Measurements from ENCODE around the gene WNT5B. TPM values are rescaled to one million over a fixed set of nuclear protein-coding genes. Genes with fewer than 3 reads are reported as not detected.

Gene WNT5B
- total RNA-seq, 1 donor: 59.0 TPM

GRCh38 chr12:1622406-1622805, 6.6 kb upstream of the WNT5B start:
- Histone ChIP-seq H3K4me3 (ENCODE audit: insufficient read depth, low read length) (no peak overlapping the region), H3K27me3 (ENCODE audit: insufficient read depth, low read length) (no peaks in the 10 kb centered on the region), H3K36me3 (ENCODE audit: insufficient read depth, low read length) (peaks cover 7% of the 10 kb centered on the region), H3K27ac (ENCODE audit: low read depth, low read length) (no peak overlapping the region), H3K79me2 (ENCODE audit: insufficient read depth, low read length) (peaks cover 70% of the 10 kb centered on the region), H3K9me3 (ENCODE audit: low read depth, low read length) (no peaks in the 10 kb centered on the region), H2AFZ (ENCODE audit: low read length) (no peak overlapping the region), H4K20me1 (ENCODE audit: insufficient read depth, low read length) (peaks cover 26% of the 10 kb centered on the region), H3K4me2 (ENCODE audit: insufficient read depth, low read length) (no peak overlapping the region), H3K4me1 (ENCODE audit: insufficient read depth, low read length) (peaks cover 31% of the 10 kb centered on the region)
- TF ChIP-seq, protein P1, sequence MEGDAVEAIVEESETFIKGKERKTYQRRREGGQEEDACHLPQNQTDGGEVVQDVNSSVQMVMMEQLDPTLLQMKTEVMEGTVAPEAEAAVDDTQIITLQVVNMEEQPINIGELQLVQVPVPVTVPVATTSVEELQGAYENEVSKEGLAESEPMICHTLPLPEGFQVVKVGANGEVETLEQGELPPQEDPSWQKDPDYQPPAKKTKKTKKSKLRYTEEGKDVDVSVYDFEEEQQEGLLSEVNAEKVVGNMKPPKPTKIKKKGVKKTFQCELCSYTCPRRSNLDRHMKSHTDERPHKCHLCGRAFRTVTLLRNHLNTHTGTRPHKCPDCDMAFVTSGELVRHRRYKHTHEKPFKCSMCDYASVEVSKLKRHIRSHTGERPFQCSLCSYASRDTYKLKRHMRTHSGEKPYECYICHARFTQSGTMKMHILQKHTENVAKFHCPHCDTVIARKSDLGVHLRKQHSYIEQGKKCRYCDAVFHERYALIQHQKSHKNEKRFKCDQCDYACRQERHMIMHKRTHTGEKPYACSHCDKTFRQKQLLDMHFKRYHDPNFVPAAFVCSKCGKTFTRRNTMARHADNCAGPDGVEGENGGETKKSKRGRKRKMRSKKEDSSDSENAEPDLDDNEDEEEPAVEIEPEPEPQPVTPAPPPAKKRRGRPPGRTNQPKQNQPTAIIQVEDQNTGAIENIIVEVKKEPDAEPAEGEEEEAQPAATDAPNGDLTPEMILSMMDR (IDR thresholded peaks at IDR 0.05; ENCODE audit: extremely low read depth, low read depth, low read length): no peak
- DNase-seq (ENCODE audit: insufficient read length, low spot score, missing footprints): no peak

DNA sequence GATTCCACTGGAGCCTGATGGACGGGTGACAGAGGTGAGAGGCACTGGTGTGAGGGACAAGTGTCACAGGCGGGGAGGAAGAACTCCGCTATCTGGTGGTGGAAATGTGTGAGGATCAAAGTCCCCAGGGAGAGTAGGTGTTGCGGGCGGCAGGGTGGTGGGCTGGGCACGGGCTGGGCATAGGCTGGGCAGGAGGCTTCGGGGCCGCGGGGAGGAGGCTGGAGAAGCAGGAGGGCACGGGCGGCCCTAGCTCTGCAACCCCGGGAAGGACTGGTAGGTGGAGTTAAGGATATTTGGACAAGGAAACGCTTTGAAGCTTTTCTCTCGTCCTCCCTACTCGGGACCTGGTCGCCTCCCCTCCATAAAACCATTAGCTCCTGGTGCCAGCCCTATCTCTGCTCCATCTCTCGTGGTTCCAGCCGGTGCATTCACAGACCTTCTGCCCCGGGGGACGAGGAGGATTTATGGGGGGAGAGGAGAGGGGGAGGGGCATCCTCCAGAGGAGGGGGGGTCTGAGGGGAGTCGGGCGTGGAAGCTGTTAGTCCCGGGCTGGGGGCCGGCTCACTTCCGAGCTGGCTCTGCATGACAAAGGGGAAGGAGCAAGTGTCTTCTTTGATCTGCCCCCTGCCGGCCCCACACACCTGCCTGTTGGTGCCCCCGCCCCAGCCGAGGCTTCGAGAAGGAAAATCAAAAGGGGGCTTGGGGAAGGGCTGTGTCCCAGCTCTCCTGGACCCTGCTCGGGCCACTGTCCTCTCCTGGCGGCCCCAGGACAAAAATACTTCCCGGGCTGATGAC, 504 bp downstream of the WNT5B start:
- H3K4me3 ChIP-seq (ENCODE audit: insufficient read depth, low read length): peak overlapping the region; percentile 56
- peak overlapping the region; percentile 67 for H3K4me2 ChIP-seq (ENCODE audit: insufficient read depth, low read length)

DNA sequence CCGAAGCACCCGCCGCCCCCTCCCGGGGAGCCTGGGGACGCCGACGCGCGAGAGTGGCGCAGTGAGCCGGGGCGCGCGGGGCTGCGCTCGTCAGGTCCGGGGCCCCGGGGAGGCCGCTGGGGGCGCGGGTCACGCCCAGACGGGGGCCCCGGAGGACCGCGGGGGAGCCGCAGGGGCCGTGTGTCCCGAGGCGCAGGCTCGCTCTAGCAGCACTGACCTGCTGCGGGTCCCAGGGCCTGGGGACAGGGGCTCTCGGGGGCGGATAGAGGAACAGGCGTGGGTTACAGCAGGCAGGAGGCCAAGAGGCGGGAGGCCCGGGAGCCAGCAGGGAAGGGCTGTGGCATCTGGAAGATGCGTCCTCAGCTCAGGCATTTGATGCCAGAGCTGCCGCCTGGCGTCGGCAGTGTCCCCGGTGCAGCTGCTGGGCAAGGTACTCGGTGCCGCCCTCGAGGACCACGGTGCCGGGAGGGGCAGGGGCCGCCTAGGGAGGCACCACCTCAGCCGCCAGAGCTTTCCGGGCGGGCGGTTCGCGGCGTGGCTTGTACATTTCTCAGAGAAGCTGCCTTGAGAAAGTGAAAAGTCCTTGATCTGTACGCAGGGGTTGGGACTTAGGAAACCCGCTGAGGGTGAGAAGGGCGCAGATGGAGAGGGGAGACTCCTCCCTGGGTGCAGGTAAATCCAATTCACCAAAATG, 1.2 kb downstream of the WNT5B start:
- H3K79me2 ChIP-seq (ENCODE audit: insufficient read depth, low read length): peaks cover 62% of the 10 kb centered on the region
- DNase-seq (ENCODE audit: insufficient read length, low spot score, missing footprints): peak; percentile 88

More for the DNA sequence above, 504 bp downstream of the WNT5B start:
- peak; percentile 83 for DNase-seq (ENCODE audit: insufficient read length, low spot score, missing footprints)
- Histone ChIP-seq H3K27me3 (ENCODE audit: insufficient read depth, low read length) (no peaks in the 10 kb centered on the region), H3K79me2 (ENCODE audit: insufficient read depth, low read length) (peaks cover 59% of the 10 kb centered on the region), H3K4me1 (ENCODE audit: insufficient read depth, low read length) (peaks cover 31% of the 10 kb centered on the region), H3K27ac (ENCODE audit: low read depth, low read length) (no peak overlapping the region), H3K36me3 (ENCODE audit: insufficient read depth, low read length) (peaks cover 39% of the 10 kb centered on the region), H2AFZ (ENCODE audit: low read length) (no peak overlapping the region), H3K9me3 (ENCODE audit: low read depth, low read length) (no peaks in the 10 kb centered on the region), H4K20me1 (ENCODE audit: insufficient read depth, low read length) (peaks cover 5% of the 10 kb centered on the region)
- TF ChIP-seq, protein P1 (IDR thresholded peaks at IDR 0.05; ENCODE audit: extremely low read depth, low read depth, low read length): no peak

More for the DNA sequence above, 1.2 kb downstream of the WNT5B start:
- H3K9me3 ChIP-seq (ENCODE audit: low read depth, low read length): no peaks in the 10 kb centered on the region
- no peaks in the 10 kb centered on the region for H3K27me3 ChIP-seq (ENCODE audit: insufficient read depth, low read length)
- H3K27ac ChIP-seq (ENCODE audit: low read depth, low read length): peak overlapping the region; percentile 49
- peaks cover 45% of the 10 kb centered on the region for H3K36me3 ChIP-seq (ENCODE audit: insufficient read depth, low read length)
- peak overlapping the region; percentile 56 for H3K4me3 ChIP-seq (ENCODE audit: insufficient read depth, low read length)
- TF ChIP-seq, protein P1 (IDR thresholded peaks at IDR 0.05; ENCODE audit: extremely low read depth, low read depth, low read length): no peak
- peak overlapping the region; percentile 67 for H3K4me2 ChIP-seq (ENCODE audit: insufficient read depth, low read length)
- no peak overlapping the region for H2AFZ ChIP-seq (ENCODE audit: low read length)
- peaks cover 24% of the 10 kb centered on the region for H3K4me1 ChIP-seq (ENCODE audit: insufficient read depth, low read length)
- H4K20me1 ChIP-seq (ENCODE audit: insufficient read depth, low read length): peaks cover 11% of the 10 kb centered on the region
